Neural crest cell (in vitro differentiated cells): ENCODE results near the gene PFN4. TPM values are rescaled to one million over a fixed set of nuclear protein-coding genes. Genes with fewer than 3 reads are reported as not detected.

Source experiments
- DNase-seq: peaks from one replicate; pipeline ENCODE4 v3.0.0; 2021; ENCODE audit warnings: low read depth, mixed read lengths, low spot score
- H3K27ac Mint-ChIP-seq: one replicate; pipeline ENCODE4 v1.8.0; 2021; ENCODE audit warnings: mild to moderate bottlenecking, mixed read lengths; ENCODE audit not compliant: unreplicated experiment
- H3K27me3 Mint-ChIP-seq: 2 replicates; pipeline ENCODE4 v1.8.0; 2021; ENCODE audit warnings: low read depth, mild to moderate bottlenecking, mixed read lengths
- H3K36me3 Mint-ChIP-seq: 2 replicates; pipeline ENCODE4 v1.8.0; 2021; ENCODE audit warnings: low read depth, mild to moderate bottlenecking, mixed read lengths
- H3K4me1 Mint-ChIP-seq: 2 replicates; pipeline ENCODE4 v1.8.0; 2021; ENCODE audit warnings: mixed read lengths
- H3K4me3 Mint-ChIP-seq: one replicate; pipeline ENCODE4 v1.8.0; 2021; ENCODE audit warnings: mild to moderate bottlenecking, mixed read lengths
- H3K9me3 Mint-ChIP-seq: 2 replicates; pipeline ENCODE4 v1.8.0; 2021; ENCODE audit warnings: mixed read lengths
- total RNA-seq: library from RNA; stranded (reverse); gene quantifications from 2 replicates; pipeline ENCODE4 v1.2.1, GENCODE V29; 2021
- TF ChIP-seq, protein P1 (sequence below): fragments of 200-600 bp; sonication (generic); conservative IDR thresholded peaks from 2 replicates; pipeline ENCODE4 v1.5.0; 2021; ENCODE audit warnings: antibody characterized with exemption, mild to moderate bottlenecking

The PFN4 gene
- total RNA-seq, 1 donor from 2014 or later, result 1.3 TPM

DNA sequence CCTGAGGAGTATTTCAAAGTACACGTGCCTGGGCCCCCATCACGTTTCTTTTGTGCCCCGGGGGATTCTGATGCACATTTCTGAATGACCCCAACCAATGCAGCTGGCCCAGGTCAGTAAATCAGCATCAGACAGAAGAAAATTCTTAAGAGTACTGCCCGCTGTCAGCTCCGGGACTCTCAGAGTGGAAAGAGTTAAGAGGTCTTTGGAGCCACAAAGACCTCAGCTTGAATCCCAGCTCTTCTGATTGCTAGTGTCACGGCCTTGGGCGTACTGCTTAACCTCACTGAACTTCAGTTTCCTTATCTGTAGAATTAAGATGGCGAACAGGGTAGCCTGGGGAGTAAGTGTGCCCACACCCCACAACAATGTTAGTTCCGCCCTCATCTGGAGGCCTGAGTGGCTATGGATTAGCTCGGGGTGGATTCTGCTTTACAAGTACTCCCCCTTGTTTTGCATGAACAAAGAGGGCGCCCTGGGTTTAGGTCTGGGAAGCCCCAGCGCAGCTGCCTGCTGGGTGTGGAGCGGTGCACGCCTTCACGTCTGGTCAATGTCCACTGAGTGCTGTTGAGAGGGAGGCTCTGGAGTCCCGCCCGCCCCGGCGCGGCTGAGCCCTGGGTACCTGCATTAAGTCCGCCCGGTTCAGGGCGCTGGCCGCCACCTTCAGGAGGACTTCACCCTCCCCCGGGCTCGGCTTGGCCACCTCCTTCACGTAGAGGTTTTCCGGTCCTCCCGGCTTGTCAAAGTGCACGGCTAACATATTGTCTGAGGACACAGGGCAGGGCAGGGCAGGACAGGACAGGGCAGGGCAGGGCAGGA, 39.4 kb downstream of the PFN4 start:
- H3K4me3 Mint-ChIP-seq, result peak overlapping the region; percentile 98
- TF ChIP-seq, protein P1, sequence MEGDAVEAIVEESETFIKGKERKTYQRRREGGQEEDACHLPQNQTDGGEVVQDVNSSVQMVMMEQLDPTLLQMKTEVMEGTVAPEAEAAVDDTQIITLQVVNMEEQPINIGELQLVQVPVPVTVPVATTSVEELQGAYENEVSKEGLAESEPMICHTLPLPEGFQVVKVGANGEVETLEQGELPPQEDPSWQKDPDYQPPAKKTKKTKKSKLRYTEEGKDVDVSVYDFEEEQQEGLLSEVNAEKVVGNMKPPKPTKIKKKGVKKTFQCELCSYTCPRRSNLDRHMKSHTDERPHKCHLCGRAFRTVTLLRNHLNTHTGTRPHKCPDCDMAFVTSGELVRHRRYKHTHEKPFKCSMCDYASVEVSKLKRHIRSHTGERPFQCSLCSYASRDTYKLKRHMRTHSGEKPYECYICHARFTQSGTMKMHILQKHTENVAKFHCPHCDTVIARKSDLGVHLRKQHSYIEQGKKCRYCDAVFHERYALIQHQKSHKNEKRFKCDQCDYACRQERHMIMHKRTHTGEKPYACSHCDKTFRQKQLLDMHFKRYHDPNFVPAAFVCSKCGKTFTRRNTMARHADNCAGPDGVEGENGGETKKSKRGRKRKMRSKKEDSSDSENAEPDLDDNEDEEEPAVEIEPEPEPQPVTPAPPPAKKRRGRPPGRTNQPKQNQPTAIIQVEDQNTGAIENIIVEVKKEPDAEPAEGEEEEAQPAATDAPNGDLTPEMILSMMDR, result no peak
- H3K9me3 Mint-ChIP-seq, result no peaks in the 10 kb centered on the region
- no peak for DNase-seq
- H3K27ac Mint-ChIP-seq, result peak overlapping the region; percentile 99
- H3K36me3 Mint-ChIP-seq, result peaks cover 13% of the 10 kb centered on the region
- peaks cover 26% of the 10 kb centered on the region for H3K4me1 Mint-ChIP-seq
- H3K27me3 Mint-ChIP-seq, result no peaks in the 10 kb centered on the region

DNA sequence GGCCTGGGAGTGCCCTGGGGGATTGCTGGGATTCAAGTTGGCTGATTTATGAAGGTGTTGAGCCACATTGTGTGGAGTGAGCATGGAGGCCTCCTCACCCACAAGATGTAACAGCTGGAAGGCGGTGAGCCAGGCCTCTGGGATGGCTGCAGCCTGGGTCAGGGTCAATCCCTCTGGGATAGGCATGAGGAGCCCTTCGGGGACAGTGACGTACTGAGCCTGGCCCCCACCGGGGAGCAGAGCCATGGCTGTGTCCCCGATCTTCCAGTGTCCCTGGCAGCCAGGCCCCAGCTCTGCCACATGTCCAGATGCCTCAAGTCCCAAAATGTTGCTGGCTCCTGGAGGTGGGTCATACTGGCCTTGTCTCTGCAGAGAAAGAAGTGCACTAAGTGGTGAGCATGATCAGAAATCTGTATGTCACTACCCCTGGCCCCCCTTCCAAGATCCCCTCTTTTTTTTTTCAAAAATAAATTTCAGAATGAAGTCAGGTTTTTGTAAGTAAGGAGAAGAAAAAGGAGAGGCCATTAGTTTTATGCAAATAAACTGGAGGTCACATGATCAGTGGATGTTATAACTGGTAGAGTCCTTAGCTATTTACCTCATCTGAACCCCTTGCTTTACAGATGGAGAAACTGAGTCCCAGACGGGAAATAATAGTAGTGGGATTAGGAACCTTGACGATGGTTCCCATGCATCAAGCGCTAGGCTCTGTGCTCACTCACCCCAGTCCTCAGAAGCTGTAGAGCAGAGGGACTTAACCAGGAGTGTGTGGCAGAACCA, 40.2 kb downstream of the PFN4 start:
- H3K9me3 Mint-ChIP-seq, result no peaks in the 10 kb centered on the region
- no peak for DNase-seq
- TF ChIP-seq, protein P1, result no peak
- peak overlapping the region; percentile 98 for H3K4me3 Mint-ChIP-seq
- no peaks in the 10 kb centered on the region for H3K27me3 Mint-ChIP-seq
- H3K4me1 Mint-ChIP-seq, result peaks cover 27% of the 10 kb centered on the region
- H3K27ac Mint-ChIP-seq, result peak overlapping the region; percentile 99
- peaks cover 13% of the 10 kb centered on the region for H3K36me3 Mint-ChIP-seq

DNA sequence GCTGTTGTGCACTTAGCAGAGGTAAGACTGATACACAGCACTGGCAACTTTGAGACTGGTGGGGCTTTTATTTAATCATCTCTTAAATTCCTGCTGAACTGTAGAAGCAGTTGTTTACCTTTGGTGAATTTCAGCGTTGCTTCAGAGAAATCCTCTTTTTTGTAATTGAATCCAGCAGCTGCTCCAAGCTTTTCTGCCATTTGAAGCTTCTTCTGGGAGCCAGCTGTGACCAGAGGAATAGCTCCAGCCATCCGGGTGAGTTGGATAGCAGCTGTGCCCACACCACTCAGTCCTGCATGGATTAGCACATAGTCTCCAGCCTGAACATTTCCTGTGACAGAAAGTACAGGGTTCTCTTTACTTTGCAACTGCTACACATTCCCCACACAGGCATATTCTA, 42.4 kb downstream of the PFN4 start:
- Mint-ChIP-seq H3K4me1 (peaks cover 42% of the 10 kb centered on the region), H3K36me3 (peaks cover 13% of the 10 kb centered on the region), H3K4me3 (peak overlapping the region; percentile 70), H3K27me3 (no peaks in the 10 kb centered on the region), H3K27ac (no peak overlapping the region), H3K9me3 (no peaks in the 10 kb centered on the region)
- TF ChIP-seq, protein P1, result no peak
- no peak for DNase-seq

DNA sequence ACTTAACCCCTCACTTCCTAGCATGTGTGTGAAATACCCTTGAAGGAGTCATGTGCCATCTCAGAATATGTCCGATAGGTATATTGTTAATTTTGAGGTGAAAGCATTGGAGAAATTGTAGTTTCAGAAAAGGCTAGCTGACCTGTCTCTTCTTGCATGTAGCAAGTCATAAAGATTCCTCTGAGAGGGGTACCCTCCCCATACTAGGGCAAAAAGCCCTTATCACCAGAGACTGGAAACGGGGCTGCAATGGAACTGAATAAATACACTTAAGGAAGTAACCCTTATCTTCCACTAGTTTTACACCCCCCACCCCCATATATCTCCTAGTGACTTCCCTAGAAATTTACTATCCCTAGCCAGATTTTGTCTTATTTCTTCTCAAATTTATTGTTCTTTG, 45.3 kb downstream of the PFN4 start:
- TF ChIP-seq, protein P1, result no peak
- Mint-ChIP-seq H3K36me3 (peaks cover 9% of the 10 kb centered on the region), H3K4me3 (peak overlapping the region; percentile 97), H3K27ac (no peak overlapping the region), H3K9me3 (no peaks in the 10 kb centered on the region), H3K4me1 (peaks cover 34% of the 10 kb centered on the region), H3K27me3 (no peaks in the 10 kb centered on the region)
- no peak for DNase-seq

DNA sequence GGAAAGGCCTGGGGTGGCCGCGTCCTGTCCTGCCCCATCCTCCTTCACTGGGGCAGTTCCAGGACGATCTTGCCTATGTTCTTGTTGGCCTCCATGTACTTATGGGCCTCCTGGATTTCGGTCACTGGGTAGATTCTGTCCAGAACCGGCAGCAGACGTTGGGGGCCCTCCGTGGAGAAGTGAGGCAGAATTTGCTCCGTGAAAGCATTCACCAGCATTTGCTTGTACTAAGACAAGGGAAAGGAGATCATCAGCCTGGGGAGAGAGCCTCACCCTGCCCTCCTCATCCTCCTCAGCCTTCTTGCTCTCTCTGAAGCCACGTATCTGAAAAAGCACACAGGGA, 45.6 kb downstream of the PFN4 start:
- H3K4me1 Mint-ChIP-seq, result peaks cover 34% of the 10 kb centered on the region
- H3K27ac Mint-ChIP-seq, result no peak overlapping the region
- no peaks in the 10 kb centered on the region for H3K27me3 Mint-ChIP-seq
- peak overlapping the region; percentile 97 for H3K4me3 Mint-ChIP-seq
- no peak for DNase-seq
- TF ChIP-seq, protein P1, result no peak
- peaks cover 9% of the 10 kb centered on the region for H3K36me3 Mint-ChIP-seq
- no peaks in the 10 kb centered on the region for H3K9me3 Mint-ChIP-seq
